Measurements from ENCODE around the gene MAP3K3. TPM values are rescaled to one million over a fixed set of nuclear protein-coding genes. Genes with fewer than 3 reads are reported as not detected.

The MAP3K3 gene
- total RNA-seq, 1 donor: 51.0 TPM

GRCh38 chr17:63697341-63698286 lies 75.4 kb downstream of the MAP3K3 start:
- Histone ChIP-seq H3K36me3 (ENCODE audit: insufficient read depth, low read length) (peaks cover 7% of the 10 kb centered on the region), H3K4me1 (ENCODE audit: insufficient read depth, low read length) (peaks cover 8% of the 10 kb centered on the region), H3K79me2 (ENCODE audit: insufficient read depth, low read length) (no peaks in the 10 kb centered on the region), H3K4me2 (ENCODE audit: insufficient read depth, low read length) (no peak overlapping the region), H3K27ac (ENCODE audit: low read depth, low read length) (no peak overlapping the region), H4K20me1 (ENCODE audit: insufficient read depth, low read length) (peaks cover 11% of the 10 kb centered on the region), H3K4me3 (ENCODE audit: insufficient read depth, low read length) (no peak overlapping the region), H2AFZ (ENCODE audit: low read length) (no peak overlapping the region), H3K9me3 (ENCODE audit: low read depth, low read length) (no peaks in the 10 kb centered on the region), H3K27me3 (ENCODE audit: insufficient read depth, low read length) (no peaks in the 10 kb centered on the region)
- TF ChIP-seq CTCF (IDR thresholded peaks at IDR 0.05; ENCODE audit: extremely low read depth, low read depth, low read length): peak; percentile 55
- peak; percentile 96 for DNase-seq (ENCODE audit: insufficient read length, low spot score, missing footprints)

GRCh38 chr17:63698381-63698885 lies 76.2 kb downstream of the MAP3K3 start:
- Histone ChIP-seq H3K4me2 (ENCODE audit: insufficient read depth, low read length) (peak overlapping the region; percentile 71), H3K79me2 (ENCODE audit: insufficient read depth, low read length) (no peaks in the 10 kb centered on the region), H3K27me3 (ENCODE audit: insufficient read depth, low read length) (no peaks in the 10 kb centered on the region), H3K4me3 (ENCODE audit: insufficient read depth, low read length) (peak overlapping the region; percentile 71), H4K20me1 (ENCODE audit: insufficient read depth, low read length) (peaks cover 11% of the 10 kb centered on the region), H3K9me3 (ENCODE audit: low read depth, low read length) (no peaks in the 10 kb centered on the region), H3K27ac (ENCODE audit: low read depth, low read length) (no peak overlapping the region), H3K36me3 (ENCODE audit: insufficient read depth, low read length) (peaks cover 11% of the 10 kb centered on the region), H3K4me1 (ENCODE audit: insufficient read depth, low read length) (peaks cover 8% of the 10 kb centered on the region), H2AFZ (ENCODE audit: low read length) (no peak overlapping the region)
- TF ChIP-seq CTCF (IDR thresholded peaks at IDR 0.05; ENCODE audit: extremely low read depth, low read depth, low read length): no peak
- DNase-seq (ENCODE audit: insufficient read length, low spot score, missing footprints): peak; percentile 85

- DNase-seq (ENCODE audit: insufficient read length, low spot score, missing footprints): peak; percentile 89
- no peaks in the 10 kb centered on the region for H3K79me2 ChIP-seq (ENCODE audit: insufficient read depth, low read length)
- peaks cover 10% of the 10 kb centered on the region for H3K36me3 ChIP-seq (ENCODE audit: insufficient read depth, low read length)
- no peaks in the 10 kb centered on the region for H3K27me3 ChIP-seq (ENCODE audit: insufficient read depth, low read length)
- H4K20me1 ChIP-seq (ENCODE audit: insufficient read depth, low read length): peaks cover 11% of the 10 kb centered on the region
- H3K4me1 ChIP-seq (ENCODE audit: insufficient read depth, low read length): peaks cover 8% of the 10 kb centered on the region
- no peak overlapping the region for H3K27ac ChIP-seq (ENCODE audit: low read depth, low read length)
- TF ChIP-seq CTCF (IDR thresholded peaks at IDR 0.05; ENCODE audit: extremely low read depth, low read depth, low read length): no peak
- peak overlapping the region; percentile 71 for H3K4me2 ChIP-seq (ENCODE audit: insufficient read depth, low read length)
- peak overlapping the region; percentile 71 for H3K4me3 ChIP-seq (ENCODE audit: insufficient read depth, low read length)
- H2AFZ ChIP-seq (ENCODE audit: low read length): no peak overlapping the region
- H3K9me3 ChIP-seq (ENCODE audit: low read depth, low read length): no peaks in the 10 kb centered on the region
Observed at GRCh38 chr17:63698886-63699637, 76.8 kb downstream of the MAP3K3 start.
